ENCODE results near the gene MRGPRE.

- TF ChIP-seq EP300 (IDR thresholded peaks at IDR 0.05; ENCODE audit: borderline replicate concordance) = no peak
- TF ChIP-seq YY1 (IDR thresholded peaks at IDR 0.05; ENCODE audit: low read depth) = no peak
- TF ChIP-seq NFIC (IDR thresholded peaks at IDR 0.05) = no peak
- no peak for TF ChIP-seq TAF1 (IDR thresholded peaks at IDR 0.05; ENCODE audit: low read depth)
Observed at GRCh38 chr11:3245071-3245470, 12.9 kb upstream of the MRGPRE start.
